SK-N-SH (cell line): ENCODE data around the gene MED29. TPM values are rescaled to one million over a fixed set of nuclear protein-coding genes. Genes with fewer than 3 reads are reported as not detected.

ENCODE experiments used
- CTCF ChIA-PET: fragments of 300-600, 350-600 bp; formaldehyde crosslinking; extraction: SDS; loops from one replicate; lab custom pipeline; 2021; lab: Yijun Ruan, JAX
- POLR2A ChIA-PET: fragments of 350-600 bp; sonication (Branson Sonifier 250); formaldehyde crosslinking; extraction: SDS; loops from one replicate; lab custom pipeline; 2020; ENCODE audit warnings: antibody characterized with exemption, inconsistent platforms; lab: Yijun Ruan, JAX
- DNase-seq: peaks from one replicate; pipeline ENCODE4 v3.0.0; 2012
- H2AFZ ChIP-seq: fragments of 200-600 bp; sonication (generic); 2 replicates; pipeline ENCODE4 v1.8.1; 2016; ENCODE audit warnings: antibody characterized with exemption, mild to moderate bottlenecking, low read depth
- H3F3A ChIP-seq: fragments of 200-600 bp; sonication (generic); replicated peaks from 2 replicates; pipeline ENCODE3; 2016; ENCODE audit warnings: antibody characterized with exemption, mild to moderate bottlenecking; ENCODE audit not compliant: insufficient read depth
- H3K27ac ChIP-seq, 2 experiments: fragments of 200-500 bp in 1 of 2; fragments of 200-600 bp in 1 of 2; sonication (Bioruptor generic) in 1 of 2; sonication (generic), shearing (Covaris generic) in 1 of 2; 2 replicates each; pipeline versions ENCODE4 v1.5.1 to v1.6.1; 2014 to 2016; ENCODE audit warnings: low read depth in 2 of 2, inconsistent platforms in 1 of 2, low read length in 1 of 2, mild to moderate bottlenecking in 1 of 2, mixed read lengths in 1 of 2
- H3K27me3 ChIP-seq: fragments of 200-600 bp; sonication (generic), shearing (Covaris generic); 2 replicates; pipeline ENCODE4 v1.6.1; 2016; ENCODE audit warnings: mixed run types; ENCODE audit not compliant: insufficient read depth
- H3K36me3 ChIP-seq, 2 experiments: fragments of 200-500 bp in 1 of 2; fragments of 200-600 bp in 1 of 2; sonication (Bioruptor generic) in 1 of 2; sonication (generic) in 1 of 2; replicated peaks in 1 of 2; 2 replicates each; pipeline versions ENCODE3 to v1.5.1; 2014 to 2016; ENCODE audit warnings: low read length in 1 of 2, mild to moderate bottlenecking in 1 of 2; ENCODE audit not compliant: insufficient read depth in 2 of 2, control insufficient read depth in 1 of 2
- H3K4me1 ChIP-seq, 2 experiments: fragments of 200-500 bp in 1 of 2; fragments of 200-600 bp in 1 of 2; sonication (Bioruptor generic) in 1 of 2; sonication (generic), shearing (Covaris generic) in 1 of 2; 2 replicates each; pipeline versions ENCODE4 v1.5.1 to v1.6.1; 2014 to 2016; ENCODE audit warnings: low read depth in 1 of 2, low read length in 1 of 2, mixed run types in 1 of 2; ENCODE audit not compliant: insufficient read depth in 2 of 2, control insufficient read depth in 1 of 2
- H3K4me2 ChIP-seq: fragments of 200-600 bp; sonication (generic), shearing (Covaris generic); 2 replicates; pipeline ENCODE4 v1.6.1; 2017; ENCODE audit warnings: mixed run types
- H3K4me3 ChIP-seq, 2 experiments: fragments of 200-500 bp in 1 of 2; fragments of 200-600 bp in 1 of 2; sonication (Bioruptor generic) in 1 of 2; sonication (generic), shearing (Covaris generic) in 1 of 2; 2 replicates each; pipeline versions ENCODE4 v1.5.1 to v1.8.1; 2014 to 2016; ENCODE audit warnings: low read depth in 2 of 2, inconsistent platforms in 1 of 2, low read length in 1 of 2, mild to moderate bottlenecking in 1 of 2, mixed read lengths in 1 of 2, moderate library complexity in 1 of 2
- H3K79me2 ChIP-seq: fragments of 200-600 bp; sonication (generic); 2 replicates; pipeline ENCODE4 v1.8.1; 2017; ENCODE audit warnings: mild to moderate bottlenecking; ENCODE audit not compliant: insufficient read depth
- H3K9ac ChIP-seq: fragments of 200-600 bp; sonication (generic); 2 replicates; pipeline ENCODE4 v1.6.1; 2017; ENCODE audit warnings: mixed run types
- H3K9me2 ChIP-seq: fragments of 200-600 bp; sonication (generic); 2 replicates; pipeline ENCODE4 v1.6.1; 2017; ENCODE audit warnings: mixed run types
- H3K9me3 ChIP-seq: fragments of 200-600 bp; sonication (generic); 2 replicates; pipeline ENCODE4 v1.6.1; 2017; ENCODE audit warnings: mixed run types, mild to moderate bottlenecking, moderate library complexity
- H4K20me1 ChIP-seq: fragments of 200-600 bp; sonication (generic); 2 replicates; pipeline ENCODE4 v1.6.1; 2017; ENCODE audit warnings: mild to moderate bottlenecking, mixed run types; ENCODE audit not compliant: insufficient read depth
- CHD2 ChIP-seq: fragments of 150-350 bp; IDR thresholded peaks from 2 replicates; pipeline ENCODE4 v1.6.1; 2018; ENCODE audit warnings: low read length; ENCODE audit not compliant: partially characterized antibody
- ELF1 ChIP-seq: IDR thresholded peaks from 2 replicates; pipeline ENCODE4 v1.4.0; 2012
- EP300 ChIP-seq, 2 experiments: IDR thresholded peaks; 2 replicates each; pipeline versions ENCODE4 v1.4.0 to v1.6.1; 2012; ENCODE audit warnings: borderline replicate concordance in 1 of 2, low read depth in 1 of 2, low read length in 1 of 2
- EZH2phosphoT487 ChIP-seq: fragments of 200-600 bp; sonication (generic); IDR thresholded peaks from 2 replicates; pipeline ENCODE4 v1.6.1; 2017; ENCODE audit warnings: low read depth, mixed run types, mild to moderate bottlenecking, antibody characterized with exemption, moderate library complexity, borderline replicate concordance
- FOSL2 ChIP-seq: IDR thresholded peaks from 2 replicates; pipeline ENCODE4 v1.4.0; 2012; ENCODE audit warnings: low read depth, mild to moderate bottlenecking, moderate library complexity, borderline replicate concordance
- FOXJ3 ChIP-seq: sonication (generic); formaldehyde crosslinking; IDR thresholded peaks from 2 replicates; pipeline ENCODE4 v1.5.1; 2020; ENCODE audit warnings: mild to moderate bottlenecking, missing genetic modification reagents
- FOXM1 ChIP-seq: IDR thresholded peaks from 2 replicates; pipeline ENCODE4 v1.4.0; 2012; ENCODE audit warnings: low read depth, mild to moderate bottlenecking
- IRF3 ChIP-seq: fragments of 150-350 bp; IDR thresholded peaks from 2 replicates; pipeline ENCODE4 v1.6.1; 2016; ENCODE audit warnings: mild to moderate bottlenecking, low read depth, low read length
- JUND ChIP-seq: IDR thresholded peaks from 2 replicates; pipeline ENCODE4 v1.4.0; 2012
- NFIC ChIP-seq: IDR thresholded peaks from 2 replicates; pipeline ENCODE4 v1.4.0; 2012; ENCODE audit warnings: borderline replicate concordance
- NRF1 ChIP-seq: IDR thresholded peaks from 2 replicates; pipeline ENCODE4 v1.6.1; 2012; ENCODE audit warnings: low read depth, mild to moderate bottlenecking, low read length
- PBX3 ChIP-seq: IDR thresholded peaks from 2 replicates; pipeline ENCODE4; 2012
- POLR2AphosphoS5 ChIP-seq: IDR thresholded peaks from 2 replicates; pipeline ENCODE4 v1.6.1; 2012; ENCODE audit warnings: low read depth, low read length
- RCOR1 ChIP-seq: fragments of 150-350 bp; IDR thresholded peaks from 2 replicates; pipeline ENCODE4 v1.6.1; 2017; ENCODE audit warnings: antibody characterized with exemption, low read length
- SIN3A ChIP-seq: IDR thresholded peaks from 2 replicates; pipeline ENCODE4 v1.6.1; 2012; ENCODE audit warnings: low read depth, mild to moderate bottlenecking, low read length, moderate library complexity, borderline replicate concordance
- SMC3 ChIP-seq: IDR thresholded peaks from 2 replicates; pipeline ENCODE4 v1.6.1; 2012; ENCODE audit warnings: low read depth, low read length, improper control_type of control experiment
- TEAD4 ChIP-seq: IDR thresholded peaks from 2 replicates; pipeline ENCODE4 v1.4.0; 2012; ENCODE audit warnings: mild to moderate bottlenecking, borderline replicate concordance; ENCODE audit not compliant: insufficient read depth
- WGBS: methylation state at CpG from one replicate; pipeline ENCODE4 v1.1.6; 2017; ENCODE audit warnings: low lambda C conversion rate; 5-methylcytosine and 5-hydroxymethylcytosine counted together
- polyA plus RNA-seq, 3 experiments: library from polyadenylated mRNA; depleted of rRNA; stranded (reverse); fragments of >200 nt; gene quantifications; 2 replicates each; pipeline ENCODE4 v1.2.3, GENCODE V29; 2012
- TF ChIP-seq, protein P1 (sequence below): IDR thresholded peaks from 2 replicates; pipeline ENCODE4 v1.4.0; 2012; ENCODE audit warnings: low read depth
- TF ChIP-seq, protein P2 (sequence below): fragments of 150-350 bp; IDR thresholded peaks from 2 replicates; pipeline ENCODE4 v1.6.1; 2017; ENCODE audit warnings: antibody characterized with exemption, low read length, low read depth, borderline replicate concordance

The MED29 gene
- polyA plus RNA-seq, 1 of the 3 experiments (the other 2 are of a cell fraction) = 32.0 TPM

DNA sequence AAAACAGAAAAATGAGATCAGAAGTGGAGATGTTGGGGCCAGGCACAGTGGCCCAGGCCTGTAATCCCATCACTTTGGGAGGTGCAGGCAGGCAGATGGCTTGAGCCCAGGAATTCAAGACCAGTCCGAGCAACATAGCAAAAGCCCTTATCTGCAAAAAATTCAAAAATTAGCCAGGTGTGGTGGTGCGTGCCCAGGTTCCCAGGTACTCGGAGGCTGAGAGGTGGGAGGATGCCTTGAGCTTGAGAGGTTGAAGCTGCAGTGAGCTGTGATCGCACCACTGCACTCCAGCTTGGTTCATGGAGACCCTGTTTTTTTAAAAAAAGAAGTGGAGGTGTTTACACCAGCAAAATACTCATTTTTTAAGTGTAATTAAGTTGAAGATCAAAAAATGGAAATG, 8.9 kb downstream of the MED29 start (continued):
- TF ChIP-seq TEAD4 (no peak), FOXM1 (no peak), FOXJ3 (CRISPR knock-in tag) (no peak)
- TF ChIP-seq, protein P1, sequence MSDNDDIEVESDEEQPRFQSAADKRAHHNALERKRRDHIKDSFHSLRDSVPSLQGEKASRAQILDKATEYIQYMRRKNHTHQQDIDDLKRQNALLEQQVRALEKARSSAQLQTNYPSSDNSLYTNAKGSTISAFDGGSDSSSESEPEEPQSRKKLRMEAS = no peak
- TF ChIP-seq, protein P2, sequence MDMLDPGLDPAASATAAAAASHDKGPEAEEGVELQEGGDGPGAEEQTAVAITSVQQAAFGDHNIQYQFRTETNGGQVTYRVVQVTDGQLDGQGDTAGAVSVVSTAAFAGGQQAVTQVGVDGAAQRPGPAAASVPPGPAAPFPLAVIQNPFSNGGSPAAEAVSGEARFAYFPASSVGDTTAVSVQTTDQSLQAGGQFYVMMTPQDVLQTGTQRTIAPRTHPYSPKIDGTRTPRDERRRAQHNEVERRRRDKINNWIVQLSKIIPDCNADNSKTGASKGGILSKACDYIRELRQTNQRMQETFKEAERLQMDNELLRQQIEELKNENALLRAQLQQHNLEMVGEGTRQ = no peak

DNA sequence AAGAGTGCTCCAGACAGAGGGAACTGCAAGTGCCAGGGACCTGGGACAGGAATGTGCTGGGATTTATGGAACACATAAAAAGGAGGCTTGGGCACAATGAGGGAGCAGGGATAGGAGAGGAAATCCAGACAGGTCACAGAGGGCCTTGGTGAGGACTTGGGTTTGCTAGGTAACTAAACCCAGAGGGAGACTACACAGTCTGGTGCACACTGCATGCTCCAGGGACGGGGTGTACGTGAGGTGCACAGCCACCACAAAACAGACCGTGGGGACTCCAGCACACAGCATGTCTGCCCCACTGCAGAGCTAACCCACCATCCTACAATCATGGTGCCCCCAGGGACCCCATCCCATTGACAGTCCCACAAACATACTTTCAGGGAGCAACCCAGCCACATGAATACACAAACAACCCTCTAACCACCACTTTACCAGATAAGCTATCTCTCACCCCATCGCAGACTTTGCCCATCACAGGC, 9.9 kb downstream of the MED29 start:
- Histone ChIP-seq H3K27ac (peak overlapping the region; percentile 31 to 100; a peak in 3 of 4 replicates), H3K4me1 (peaks cover 19 to 36% of the 10 kb centered on the region in 2 experiments; a peak in 3 of 4 replicates), H3K4me2 (peak overlapping the region; percentile 98; the same call in 1 of the 2 replicates), H3K9ac (peak overlapping the region; percentile 97; the same call in 1 of the 2 replicates), H3K9me2 (no peaks in the 10 kb centered on the region), H2AFZ (no peak overlapping the region), H3F3A (peaks cover 50% of the 10 kb centered on the region), H4K20me1 (no peaks in the 10 kb centered on the region), H3K27me3 (no peaks in the 10 kb centered on the region), H3K79me2 (0 out of 2 replicates have a peak, but pooled peaks cover 4% of the 10 kb centered on the region), H3K4me3 (no peak overlapping the region), H3K36me3 (no peaks in the 10 kb centered on the region), H3K9me3 (no peaks in the 10 kb centered on the region)
- POLR2A ChIA-PET = interaction anchor here (1.6 to 2.3 kb wide), 2 partner anchors 10 to 34 kb away, joined by 3 to 11 read pairs; partner anchors contain the start of genes MED29 and PAF1
- CTCF ChIA-PET = interaction anchor here (2.0 to 6.5 kb wide), 2 partner anchors 10 to 11 kb away, joined by 9 to 106 read pairs; partner anchors contain the start of genes MED29, PAF1 and PLEKHG2
- DNase-seq = no peak
- 36% methylated on average over 2 of the region's 4 CpGs for WGBS
- no peak for TF ChIP-seq RCOR1
- peak; percentile 47; the same call in 1 of the 2 replicates for TF ChIP-seq JUND

DNA sequence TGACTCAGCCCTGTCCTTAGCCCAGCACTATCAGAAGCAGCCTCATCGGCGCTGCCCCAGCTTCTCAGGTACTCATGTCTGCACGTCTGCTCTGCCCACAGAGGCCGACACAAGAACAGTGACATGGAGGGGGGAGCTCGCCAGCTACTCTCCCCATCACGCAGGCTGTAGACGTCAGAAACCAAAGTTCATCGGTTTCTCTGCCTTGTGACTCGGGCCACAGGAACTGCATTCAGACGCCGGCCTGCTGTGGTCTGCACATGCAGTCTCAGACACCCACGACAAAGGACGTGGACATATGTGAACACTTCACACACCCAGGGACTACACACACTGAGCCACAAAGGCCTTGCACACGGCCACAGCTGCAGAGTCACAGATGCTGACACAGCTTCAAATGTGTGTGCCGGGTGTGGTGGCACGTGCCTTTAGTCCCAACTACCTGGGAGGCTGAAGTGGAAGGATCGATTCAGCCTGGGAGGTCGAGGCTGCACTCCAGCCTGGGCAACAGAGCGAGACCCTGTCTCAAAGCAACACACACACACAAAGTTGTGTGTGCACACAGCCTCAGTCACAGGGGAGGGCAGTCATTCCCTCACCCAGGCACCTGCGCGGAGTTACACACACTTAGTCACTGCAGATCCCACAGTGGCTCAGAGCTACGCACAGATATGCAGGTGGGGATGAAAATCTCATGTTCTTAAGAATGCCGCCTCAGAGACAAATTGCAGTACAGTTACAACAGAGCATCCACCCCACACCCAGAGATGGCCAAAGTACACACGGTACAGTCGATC, 10.6 kb downstream of the MED29 start:
- Histone ChIP-seq H4K20me1 (no peaks in the 10 kb centered on the region; the same call in 1 of the 2 replicates), H3K9me3 (no peaks in the 10 kb centered on the region), H3K4me2 (peak overlapping the region; percentile 98), H3K4me1 (peaks cover 19 to 36% of the 10 kb centered on the region in 2 experiments; a peak in 3 of 4 replicates), H3K27me3 (no peaks in the 10 kb centered on the region), H3K9me2 (no peaks in the 10 kb centered on the region), H3K36me3 (no peaks in the 10 kb centered on the region), H3K4me3 (peak overlapping the region in 1 of 2 experiments; percentile 41; a peak in 1 of 4 replicates), H3K27ac (peak overlapping the region; percentile 77 to 100), H2AFZ (peak overlapping the region; percentile 43; the same call in 1 of the 2 replicates), H3F3A (peaks cover 48% of the 10 kb centered on the region), H3K9ac (peak overlapping the region; percentile 97), H3K79me2 (peaks cover 5% of the 10 kb centered on the region; the same call in 1 of the 2 replicates)
- POLR2A ChIA-PET = interaction anchor here (1.6 to 2.3 kb wide), 2 partner anchors 10 to 33 kb away, joined by 3 to 11 read pairs; partner anchors contain the start of genes MED29 and PAF1
- 49% methylated on average over 16 of the region's 25 CpGs for WGBS
- no peak for DNase-seq
- CTCF ChIA-PET = interaction anchor here (0.9 to 6.5 kb wide), 4 partner anchors 10 to 445 kb away, joined by 3 to 106 read pairs (median 6); partner anchors contain the start of genes FBL, MED29, PAF1 and PLEKHG2
- no peak for TF ChIP-seq SIN3A
- TF ChIP-seq ELF1 = no peak
- TF ChIP-seq IRF3 = no peak
- no peak for TF ChIP-seq EP300 (IDR thresholded peaks at IDR 0.05; ENCODE audit: borderline replicate concordance in 1 of 2, low read depth in 1 of 2, low read length in 1 of 2)
- TF ChIP-seq EZH2phosphoT487 = no peak
- TF ChIP-seq RCOR1 = no peak
- TF ChIP-seq FOSL2 = no peak; the same call in 1 of the 2 replicates
- TF ChIP-seq NRF1 = no peak
- TF ChIP-seq, protein P2 = no peak
- no peak for TF ChIP-seq FOXJ3 (CRISPR knock-in tag)
- TF ChIP-seq PBX3 = no peak
- no peak for TF ChIP-seq POLR2AphosphoS5
- TF ChIP-seq NFIC = no peak
- no peak for TF ChIP-seq CHD2
- no peak for TF ChIP-seq SMC3
